ENCODE measurements around the gene HSP90AB1.
A peak's percentile ranks its signal among the peaks of the same experiment; 100 is the strongest.

Gene HSP90AB1

DNA sequence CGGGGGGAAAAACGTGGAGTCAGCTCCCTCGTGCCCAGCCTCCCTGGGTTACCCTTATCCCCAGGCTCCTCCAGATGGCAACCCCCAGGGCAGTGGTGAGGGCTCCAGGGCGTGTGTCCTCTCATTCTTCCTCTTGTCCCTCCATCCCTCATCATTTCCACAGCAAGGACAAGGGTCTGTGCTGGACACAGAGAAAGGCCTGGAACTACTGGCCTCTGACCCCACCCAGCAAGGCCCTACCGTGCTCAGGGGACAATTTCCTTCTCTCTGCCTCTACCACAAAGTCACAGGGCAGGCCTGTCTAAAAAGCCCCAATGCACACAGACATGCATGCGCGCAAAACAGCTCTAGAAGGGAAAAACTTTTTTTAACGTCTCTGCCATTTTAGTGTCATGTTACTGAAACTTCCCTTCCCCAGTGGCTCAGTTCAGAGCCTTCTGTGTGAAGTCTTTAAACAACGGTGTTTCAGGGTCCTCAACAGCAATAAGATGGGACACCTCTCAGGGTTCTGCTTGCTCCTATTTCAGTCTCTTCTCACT lies 11.5 kb downstream of the HSP90AB1 start:
- Histone ChIP-seq H3K4me3 (ENCODE audit: low read length) (peak overlapping the region; percentile 84), H3K36me3 (replicated peaks; ENCODE audit: low read depth, low read length) (peaks cover 71% of the 10 kb centered on the region), H4K20me1 (ENCODE audit: insufficient read depth, low read length) (peaks cover 40% of the 10 kb centered on the region), H3K27me3 (ENCODE audit: low read depth, low read length) (no peaks in the 10 kb centered on the region), H3K9ac (ENCODE audit: low read length) (peak overlapping the region; percentile 99), H3K9me3 (ENCODE audit: insufficient read depth, low read length) (no peaks in the 10 kb centered on the region), H3K4me1 (ENCODE audit: low read length) (peaks cover 66% of the 10 kb centered on the region), H2AFZ (ENCODE audit: low read depth, low read length) (no peak overlapping the region), H3K27ac (ENCODE audit: low read length) (peak overlapping the region; percentile 94), H3K79me2 (ENCODE audit: low read length) (peaks cover 63% of the 10 kb centered on the region), H3K4me2 (ENCODE audit: low read length) (peak overlapping the region; percentile 99)
- no peak for TF ChIP-seq EZH2phosphoT487 (IDR thresholded peaks at IDR 0.05; ENCODE audit: low read depth)
- TF ChIP-seq, protein P1, sequence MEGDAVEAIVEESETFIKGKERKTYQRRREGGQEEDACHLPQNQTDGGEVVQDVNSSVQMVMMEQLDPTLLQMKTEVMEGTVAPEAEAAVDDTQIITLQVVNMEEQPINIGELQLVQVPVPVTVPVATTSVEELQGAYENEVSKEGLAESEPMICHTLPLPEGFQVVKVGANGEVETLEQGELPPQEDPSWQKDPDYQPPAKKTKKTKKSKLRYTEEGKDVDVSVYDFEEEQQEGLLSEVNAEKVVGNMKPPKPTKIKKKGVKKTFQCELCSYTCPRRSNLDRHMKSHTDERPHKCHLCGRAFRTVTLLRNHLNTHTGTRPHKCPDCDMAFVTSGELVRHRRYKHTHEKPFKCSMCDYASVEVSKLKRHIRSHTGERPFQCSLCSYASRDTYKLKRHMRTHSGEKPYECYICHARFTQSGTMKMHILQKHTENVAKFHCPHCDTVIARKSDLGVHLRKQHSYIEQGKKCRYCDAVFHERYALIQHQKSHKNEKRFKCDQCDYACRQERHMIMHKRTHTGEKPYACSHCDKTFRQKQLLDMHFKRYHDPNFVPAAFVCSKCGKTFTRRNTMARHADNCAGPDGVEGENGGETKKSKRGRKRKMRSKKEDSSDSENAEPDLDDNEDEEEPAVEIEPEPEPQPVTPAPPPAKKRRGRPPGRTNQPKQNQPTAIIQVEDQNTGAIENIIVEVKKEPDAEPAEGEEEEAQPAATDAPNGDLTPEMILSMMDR (IDR thresholded peaks at IDR 0.05; ENCODE audit: low read depth, low read length): no peak

DNA sequence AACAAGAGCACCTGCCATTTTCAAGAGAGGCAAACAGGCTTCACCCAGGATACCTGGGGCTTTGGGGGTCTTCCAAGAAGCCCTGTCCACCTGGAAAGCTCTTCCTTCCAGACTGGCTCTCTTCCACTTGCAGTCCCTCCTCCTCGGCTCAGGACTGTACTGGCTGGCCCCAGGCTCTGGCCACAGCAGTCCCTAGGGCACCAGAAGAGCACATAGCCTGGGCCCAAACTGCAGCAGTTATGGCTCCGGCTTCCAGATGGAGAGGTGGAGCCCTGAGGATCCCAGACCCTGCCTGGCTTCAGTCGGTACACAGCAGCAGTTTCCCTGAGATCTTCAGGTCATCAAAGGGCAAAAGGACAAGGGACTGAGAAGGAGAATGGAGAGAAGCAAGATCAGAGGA lies 12.0 kb downstream of the HSP90AB1 start:
- Histone ChIP-seq H3K27ac (ENCODE audit: low read length) (peak overlapping the region; percentile 94), H2AFZ (ENCODE audit: low read depth, low read length) (no peak overlapping the region), H3K4me3 (ENCODE audit: low read length) (peak overlapping the region; percentile 84), H3K36me3 (replicated peaks; ENCODE audit: low read depth, low read length) (peaks cover 72% of the 10 kb centered on the region), H3K4me1 (ENCODE audit: low read length) (peaks cover 66% of the 10 kb centered on the region), H3K79me2 (ENCODE audit: low read length) (peaks cover 67% of the 10 kb centered on the region), H3K9me3 (ENCODE audit: insufficient read depth, low read length) (no peaks in the 10 kb centered on the region), H3K9ac (ENCODE audit: low read length) (peak overlapping the region; percentile 99), H3K4me2 (ENCODE audit: low read length) (peak overlapping the region; percentile 99), H4K20me1 (ENCODE audit: insufficient read depth, low read length) (peaks cover 35% of the 10 kb centered on the region), H3K27me3 (ENCODE audit: low read depth, low read length) (no peaks in the 10 kb centered on the region)
- no peak for TF ChIP-seq EZH2phosphoT487 (IDR thresholded peaks at IDR 0.05; ENCODE audit: low read depth)
- TF ChIP-seq, protein P1 (IDR thresholded peaks at IDR 0.05; ENCODE audit: low read depth, low read length): no peak

DNA sequence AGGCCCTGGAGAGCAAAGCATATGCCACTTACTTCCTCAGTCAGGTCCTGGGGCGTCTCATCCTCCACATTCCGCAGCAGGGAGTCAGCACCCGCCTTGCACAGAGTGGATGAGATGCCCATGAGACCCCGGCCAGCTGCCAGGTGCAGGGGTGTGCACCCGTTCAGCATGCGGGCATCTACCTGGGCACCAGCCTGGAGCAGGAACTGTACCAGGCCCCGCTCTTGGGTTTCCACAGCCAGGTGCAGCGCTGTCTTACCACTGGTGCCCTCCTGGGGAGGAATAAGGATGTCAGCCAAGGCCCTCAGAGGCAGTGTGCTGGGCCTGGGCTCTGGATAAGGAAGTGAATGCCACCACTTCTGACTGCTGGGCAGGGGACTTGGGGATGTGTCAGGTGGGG lies 13.1 kb downstream of the HSP90AB1 start:
- TF ChIP-seq, protein P1 (IDR thresholded peaks at IDR 0.05; ENCODE audit: low read depth, low read length): no peak
- TF ChIP-seq EZH2phosphoT487 (IDR thresholded peaks at IDR 0.05; ENCODE audit: low read depth): no peak
- Histone ChIP-seq H3K79me2 (ENCODE audit: low read length) (peaks cover 76% of the 10 kb centered on the region), H3K4me2 (ENCODE audit: low read length) (peak overlapping the region; percentile 99), H3K27me3 (ENCODE audit: low read depth, low read length) (no peaks in the 10 kb centered on the region), H3K4me1 (ENCODE audit: low read length) (peaks cover 66% of the 10 kb centered on the region), H4K20me1 (ENCODE audit: insufficient read depth, low read length) (peaks cover 26% of the 10 kb centered on the region), H3K36me3 (replicated peaks; ENCODE audit: low read depth, low read length) (peaks cover 74% of the 10 kb centered on the region), H3K4me3 (ENCODE audit: low read length) (peak overlapping the region; percentile 84), H2AFZ (ENCODE audit: low read depth, low read length) (no peak overlapping the region), H3K9me3 (ENCODE audit: insufficient read depth, low read length) (no peaks in the 10 kb centered on the region), H3K27ac (ENCODE audit: low read length) (peak overlapping the region; percentile 94), H3K9ac (ENCODE audit: low read length) (peak overlapping the region; percentile 99)

DNA sequence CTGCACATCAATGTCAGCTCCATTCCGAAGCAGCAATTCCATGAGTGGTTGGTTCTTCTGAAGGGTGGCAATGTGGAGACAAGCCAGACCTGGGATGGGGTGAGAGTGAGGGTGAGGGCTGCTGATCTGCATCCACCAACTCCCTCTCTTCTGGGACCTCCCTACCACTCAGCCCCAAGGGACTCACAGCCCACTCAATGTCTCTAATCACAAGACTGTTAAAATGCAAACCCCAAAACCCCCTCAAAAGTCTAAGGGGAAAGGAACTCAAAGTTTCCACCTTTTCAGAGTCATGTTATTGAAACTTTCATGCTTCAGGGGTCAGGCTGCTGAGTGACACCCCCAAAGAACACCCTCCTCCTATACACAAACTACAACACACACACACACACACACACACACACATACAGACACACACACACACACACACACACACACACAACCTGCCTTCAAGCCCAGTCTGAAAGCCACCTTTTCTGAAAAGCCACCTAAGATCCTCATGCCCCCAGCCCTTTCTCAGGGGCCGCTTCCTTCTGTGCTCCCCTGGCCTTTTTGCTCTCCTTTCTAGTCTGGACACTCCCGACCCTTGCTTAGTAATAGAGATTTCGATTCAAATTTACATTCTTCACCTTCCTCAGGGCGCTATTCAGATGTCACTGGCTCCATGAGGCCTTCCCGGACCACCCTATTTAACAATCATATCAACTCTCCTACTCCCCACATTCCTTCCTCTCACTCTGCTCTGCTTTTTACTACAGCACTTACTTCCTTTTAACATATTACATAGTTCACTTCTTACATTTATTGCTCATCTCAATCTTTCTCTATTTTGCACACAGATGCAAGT lies 13.8 kb downstream of the HSP90AB1 start:
- no peaks in the 10 kb centered on the region for H3K9me3 ChIP-seq (ENCODE audit: insufficient read depth, low read length)
- H2AFZ ChIP-seq (ENCODE audit: low read depth, low read length): no peak overlapping the region
- peak overlapping the region; percentile 99 for H3K4me2 ChIP-seq (ENCODE audit: low read length)
- peak overlapping the region; percentile 84 for H3K4me3 ChIP-seq (ENCODE audit: low read length)
- H3K4me1 ChIP-seq (ENCODE audit: low read length): peaks cover 66% of the 10 kb centered on the region
- no peaks in the 10 kb centered on the region for H3K27me3 ChIP-seq (ENCODE audit: low read depth, low read length)
- H4K20me1 ChIP-seq (ENCODE audit: insufficient read depth, low read length): peaks cover 25% of the 10 kb centered on the region
- peak overlapping the region; percentile 94 for H3K27ac ChIP-seq (ENCODE audit: low read length)
- H3K36me3 ChIP-seq (replicated peaks; ENCODE audit: low read depth, low read length): peaks cover 68% of the 10 kb centered on the region
- peak overlapping the region; percentile 99 for H3K9ac ChIP-seq (ENCODE audit: low read length)
- peaks cover 79% of the 10 kb centered on the region for H3K79me2 ChIP-seq (ENCODE audit: low read length)
- TF ChIP-seq, protein P1 (IDR thresholded peaks at IDR 0.05; ENCODE audit: low read depth, low read length): no peak
- no peak for TF ChIP-seq EZH2phosphoT487 (IDR thresholded peaks at IDR 0.05; ENCODE audit: low read depth)
